Panc1 (cell line): ENCODE results near the gene OCEL1. TPM values are rescaled to one million over a fixed set of nuclear protein-coding genes. Genes with fewer than 3 reads are reported as not detected.

Experiments
- ATAC-seq: fragments of 200-7000 bp; cut with Tn5 transposase; 2 replicates; pipeline ENCODE4 v1.9.1; 2020; ENCODE audit warnings: mild to moderate bottlenecking, moderate library complexity
- BruUV-seq: library from RNA; stranded (reverse); fragments of 400-500 nt; replicated peaks from 2 replicates; lab custom pipeline; 2021; lab: Mats Ljungman, UMichigan
- CTCF ChIA-PET: fragments of 300-600 bp; sonication (Branson Sonifier 250); formaldehyde crosslinking; loops from one replicate; lab custom pipeline; 2022; ENCODE audit warnings: antibody characterized with exemption; lab: Charles Lee
- POLR2A ChIA-PET: fragments of 300-600 bp; sonication (Branson Sonifier 250); formaldehyde crosslinking; loops from one replicate; lab custom pipeline; 2022; ENCODE audit warnings: antibody characterized with exemption; lab: Charles Lee
- DNase-seq: peaks from one replicate; pipeline ENCODE4 v3.0.0-alpha.2; 2010; ENCODE audit warnings: low read depth, low spot score
- H3K27ac ChIP-seq: 2 replicates; pipeline ENCODE4 v1.5.1; 2011; ENCODE audit warnings: mild to moderate bottlenecking, low read length, inconsistent platforms
- H3K27me3 ChIP-seq: fragments of 200-500 bp; sonication (Bioruptor generic); 2 replicates; pipeline ENCODE4 v1.6.0; 2014; ENCODE audit warnings: low read length, inconsistent platforms; ENCODE audit not compliant: control insufficient read depth, insufficient read depth
- H3K36me3 ChIP-seq: fragments of 200-500 bp; sonication (Bioruptor generic); 2 replicates; pipeline ENCODE4 v1.5.1; 2014; ENCODE audit warnings: inconsistent platforms, mild to moderate bottlenecking, low read length, moderate library complexity; ENCODE audit not compliant: control insufficient read depth, insufficient read depth
- H3K4me1 ChIP-seq: 2 replicates; pipeline ENCODE4 v1.5.1; 2011; ENCODE audit warnings: inconsistent platforms, mild to moderate bottlenecking, low read length, moderate library complexity; ENCODE audit not compliant: control insufficient read depth, insufficient read depth
- H3K4me3 ChIP-seq, 2 experiments: 2 replicates each; pipeline ENCODE4 v1.5.1; 2011 to 2012; ENCODE audit warnings: low read depth in 2 of 2, low read length in 2 of 2, mild to moderate bottlenecking in 2 of 2, inconsistent platforms in 1 of 2, moderate library complexity in 1 of 2
- H3K9me3 ChIP-seq: fragments of 200-500 bp; sonication (Bioruptor generic); 2 replicates; pipeline ENCODE4 v1.5.1; 2014; ENCODE audit warnings: low read depth, mild to moderate bottlenecking, inconsistent platforms, low read length, moderate library complexity; ENCODE audit not compliant: control insufficient read depth, insufficient read depth
- CTCF ChIP-seq: fragments of 450-650 bp; IDR thresholded peaks from 2 replicates; pipeline ENCODE4 v1.5.1; 2017; ENCODE audit warnings: mild to moderate bottlenecking
- POLR2AphosphoS5 ChIP-seq: IDR thresholded peaks from 2 replicates; pipeline ENCODE4 v1.6.1; 2012; ENCODE audit warnings: mild to moderate bottlenecking, low read depth, low read length, moderate library complexity
- REST ChIP-seq, 2 experiments: IDR thresholded peaks; 2 replicates each; pipeline ENCODE4 v1.6.1; 2011 to 2012; ENCODE audit warnings: low read depth in 2 of 2, control low read depth in 1 of 2, low read length in 1 of 2, mild to moderate bottlenecking in 1 of 2, moderate library complexity in 1 of 2; ENCODE audit not compliant: insufficient read depth in 1 of 2
- SIN3A ChIP-seq: IDR thresholded peaks from 2 replicates; pipeline ENCODE4 v1.6.1; 2012; ENCODE audit warnings: low read depth, mild to moderate bottlenecking, low read length, moderate library complexity, borderline replicate concordance; ENCODE audit not compliant: insufficient read depth
- TCF7L2 ChIP-seq: IDR thresholded peaks from 2 replicates; pipeline ENCODE4 v1.6.1; 2011; ENCODE audit warnings: mild to moderate bottlenecking, low read depth, low read length, inconsistent platforms
- in situ Hi-C: cut with HindIII; loops from 2 replicates; pipeline ENCODE4 v1.10.0; 2016; ENCODE audit warnings: low sequenced_read_pairs, low pct_unique_long_range_greater_than_20kb
- intact Hi-C: fragments of 100-400 bp; cut with micrococcal nuclease; formaldehyde crosslinking; loops from one replicate; pipeline ENCODE4 v1.10.0; 2022; ENCODE audit not compliant: unreplicated experiment
- total RNA-seq: library from RNA; stranded (reverse); gene quantifications from one replicate; pipeline ENCODE4 v1.2.1, GENCODE V29; 2021; ENCODE audit not compliant: unreplicated experiment

Gene OCEL1
- total RNA-seq, 1 experiment from 2014 or later = 37.1 TPM

GRCh38 chr19:17235300-17235970, 9.4 kb downstream of the OCEL1 start:
- ChIA-PET CTCF (no interaction called here), POLR2A (no interaction called here)
- Histone ChIP-seq H3K4me1 (peaks cover 36% of the 10 kb centered on the region), H3K36me3 (peaks cover 7% of the 10 kb centered on the region), H3K27ac (peak overlapping the region; percentile 92), H3K27me3 (no peaks in the 10 kb centered on the region), H3K4me3 (peak overlapping the region; percentile 57 to 80), H3K9me3 (no peaks in the 10 kb centered on the region)
- DNase-seq (no peak), ATAC-seq (peak; percentile 63)
- TF ChIP-seq POLR2AphosphoS5 (no peak), SIN3A (peak; percentile 45; the same call in 1 of the 2 replicates)
- in situ Hi-C loops = no loop called here
- no TSS peak for BruUV-seq
- intact Hi-C loops = no loop called here

GRCh38 chr19:17235971-17236777, 10.1 kb downstream of the OCEL1 start:
- TF ChIP-seq SIN3A = no peak
- TF ChIP-seq REST (IDR thresholded peaks at IDR 0.05; ENCODE audit: insufficient read depth in 1 of 2, low read depth in 2 of 2, low read length in 1 of 2) = no peak
- TF ChIP-seq TCF7L2 = no peak
- TF ChIP-seq CTCF = no peak
- no peak for TF ChIP-seq POLR2AphosphoS5
- no peaks in the 10 kb centered on the region for H3K27me3 ChIP-seq
- H3K9me3 ChIP-seq = no peaks in the 10 kb centered on the region
- POLR2A ChIA-PET = no interaction called here
- DNase-seq = no peak
- in situ Hi-C loops (no loop called here), intact Hi-C loops (no loop called here)
- H3K27ac ChIP-seq = peak overlapping the region; percentile 93
- H3K4me1 ChIP-seq = peaks cover 43% of the 10 kb centered on the region
- H3K4me3 ChIP-seq = peak overlapping the region; percentile 57 to 80
- CTCF ChIA-PET = interaction anchor here (0.6 kb wide), 1 partner anchor 102 kb away, joined by 3 read pairs; no protein-coding TSS in a partner anchor
- BruUV-seq = no TSS peak
- ATAC-seq = peak; percentile 66
- H3K36me3 ChIP-seq = peaks cover 7% of the 10 kb centered on the region
